K562 (cell line): ENCODE data around the gene GMNN. TPM values are rescaled to one million over a fixed set of nuclear protein-coding genes. Genes with fewer than 3 reads are reported as not detected.

ENCODE experiments used
- BRD4 ChIP-seq: fragments of 200-600 bp; sonication (generic); IDR thresholded peaks from 2 replicates; pipeline ENCODE4 v1.6.1; 2017; ENCODE audit warnings: inconsistent platforms
- CEBPG ChIP-seq, 3 experiments: fragments of 200-800 bp in 1 of 3; sonication (Bioruptor generic) in 1 of 3; sonication (generic) in 1 of 3; formaldehyde crosslinking in 1 of 3; IDR thresholded peaks in 2 of 3; conservative IDR thresholded peaks in 1 of 3; 2 replicates each; pipeline versions ENCODE4 v1.6.1 to v1.8.0; 2016 to 2022; ENCODE audit warnings: missing compliant biosample characterization in 2 of 3, missing genetic modification characterization in 2 of 3, mild to moderate bottlenecking in 1 of 3, missing genetic modification reagents in 1 of 3
- DEAF1 ChIP-seq: fragments of 450-650 bp; formaldehyde crosslinking; IDR thresholded peaks from 2 replicates; pipeline ENCODE4 v1.4.0; 2020; ENCODE audit warnings: mild to moderate bottlenecking, moderate library complexity
- FOXO4 ChIP-seq: fragments of 450-650 bp; formaldehyde crosslinking; IDR thresholded peaks from 2 replicates; pipeline ENCODE4 v1.4.0; 2020; ENCODE audit warnings: mild to moderate bottlenecking, moderate library complexity
- HDAC2 ChIP-seq: fragments of 450-650 bp; IDR thresholded peaks from 2 replicates; pipeline ENCODE4 v1.6.1; 2016; ENCODE audit warnings: mild to moderate bottlenecking
- HNRNPK ChIP-seq: fragments of 200-400 bp; formaldehyde crosslinking; IDR thresholded peaks from one replicate; pipeline ENCODE4 v1.6.1; 2018; ENCODE audit warnings: mild to moderate bottlenecking, low read depth, low read length; ENCODE audit not compliant: poor library complexity, severe bottlenecking
- MNT ChIP-seq, 2 experiments: fragments of 450-650 bp; conservative IDR thresholded peaks; 2 replicates each; pipeline ENCODE4 v1.6.1; 2017; ENCODE audit warnings: mild to moderate bottlenecking in 2 of 2, moderate library complexity in 2 of 2
- PML ChIP-seq: IDR thresholded peaks from 2 replicates; pipeline ENCODE4 v1.6.1; 2012; ENCODE audit warnings: low read length, inconsistent platforms
- PPARD ChIP-seq: fragments of 250-450 bp; sonication (Bioruptor Pico); IDR thresholded peaks from 2 replicates; pipeline ENCODE4 v1.8.0; 2022; ENCODE audit warnings: inconsistent platforms, mild to moderate bottlenecking, moderate library complexity
- PRMT5 ChIP-seq: sonication (generic); formaldehyde crosslinking; IDR thresholded peaks from 2 replicates; pipeline ENCODE4 v1.5.0; 2020; ENCODE audit warnings: missing genetic modification reagents
- RNF2 ChIP-seq: sonication (generic); IDR thresholded peaks from 2 replicates; pipeline ENCODE4 v1.6.1; 2016
- SMAD3 ChIP-seq: fragments of 450-650 bp; formaldehyde crosslinking; conservative IDR thresholded peaks from 2 replicates; pipeline ENCODE4 v1.4.0; 2020; ENCODE audit warnings: mild to moderate bottlenecking
- SP1 ChIP-seq: sonication (generic); formaldehyde crosslinking; IDR thresholded peaks from 2 replicates; pipeline ENCODE4 v1.8.1; 2022; ENCODE audit warnings: mild to moderate bottlenecking, missing genetic modification reagents
- ZBTB34 ChIP-seq: fragments of 250-450 bp; sonication (Bioruptor Pico); IDR thresholded peaks from 2 replicates; pipeline ENCODE4 v1.8.0; 2021; ENCODE audit warnings: mild to moderate bottlenecking, moderate library complexity
- ZBTB43 ChIP-seq: sonication (generic); formaldehyde crosslinking; IDR thresholded peaks from 2 replicates; pipeline ENCODE4 v1.8.0; 2023; ENCODE audit warnings: mild to moderate bottlenecking, missing genetic modification reagents
- ZNF124 ChIP-seq: sonication (generic); formaldehyde crosslinking; IDR thresholded peaks from 2 replicates; pipeline ENCODE4 v1.8.1; 2022; ENCODE audit warnings: missing genetic modification reagents
- ZNF395 ChIP-seq: fragments of 200-800 bp; sonication (Bioruptor generic); IDR thresholded peaks from 2 replicates; pipeline ENCODE4 v1.6.1; 2017; ENCODE audit warnings: missing genetic modification characterization, missing compliant biosample characterization
- polyA plus RNA-seq, 8 experiments: library from polyadenylated mRNA; depleted of rRNA in 4 of 8; stranded (reverse) in 5 of 8; unstranded in 3 of 8; fragments of >200 nt; fragmentation: Nextera tagmentation in 2 of 8; fragmentation: Illumina TruSeq in 1 of 8; extraction: Ambion mirVana in 2 of 8; extraction: Trizol in 1 of 8; gene quantifications; 2 replicates each; pipeline versions ENCODE4 v1.2.1 to v1.2.3, GENCODE V29; 2011 to 2014; ENCODE audit warnings: inconsistent platforms in 1 of 8, missing spikeins in 1 of 8
- total RNA-seq, 7 experiments: library from RNA; depleted of rRNA in 6 of 7; stranded (reverse); fragments of >200 nt in 6 of 7; fragmentation: Illumina TruSeq in 2 of 7; extraction: Trizol in 2 of 7; gene quantifications; 2 replicates each; pipeline versions ENCODE4 v1.2.1 to v1.2.3, GENCODE V29; 2011 to 2021; ENCODE audit warnings: low replicate concordance in 1 of 7

GMNN gene
- total and polyA plus RNA-seq, 9 of the 15 experiments (the other 6 are each of a cell fraction or from before 2014, with no cell fraction given), result 144 to 370 (median 210) TPM

GRCh38 chr6:24774696-24775519 is at the start of gene GMNN (continued):
- TF ChIP-seq ZNF395 (CRISPR knock-in tag) (no peak), BRD4 (no peak; the same call in 1 of the 2 replicates), SMAD3 (CRISPR knock-in tag) (no peak; the same call in 1 of the 2 replicates), RNF2 (peak; percentile 67), HNRNPK (no peak), ZBTB43 (CRISPR knock-in tag) (no peak), CEBPG (CRISPR knock-in tag; IDR thresholded peaks at IDR 0.05) (no peak), CEBPG (tag; conservative IDR thresholded peaks at IDR 0.05 in 1 of 2, IDR thresholded peaks at IDR 0.05 in 1 of 2) (no peak), PRMT5 (no peak), PPARD (no peak), SP1 (CRISPR knock-in tag) (peak; percentile 96), ZBTB34 (no peak), FOXO4 (CRISPR knock-in tag) (no peak), HDAC2 (peak; percentile 90), DEAF1 (CRISPR knock-in tag) (peak; percentile 23; the same call in 1 of the 2 replicates), PML (peak; percentile 79), MNT (conservative IDR thresholded peaks at IDR 0.05) (peak; percentile 98 to 99), ZNF124 (CRISPR knock-in tag) (no peak)
